ENCODE data around the gene PRR9. TPM values are rescaled to one million over a fixed set of nuclear protein-coding genes. Genes with fewer than 3 reads are reported as not detected.

Gene PRR9
- total RNA-seq, 4 donors from 2014 or later: not detected

DNA sequence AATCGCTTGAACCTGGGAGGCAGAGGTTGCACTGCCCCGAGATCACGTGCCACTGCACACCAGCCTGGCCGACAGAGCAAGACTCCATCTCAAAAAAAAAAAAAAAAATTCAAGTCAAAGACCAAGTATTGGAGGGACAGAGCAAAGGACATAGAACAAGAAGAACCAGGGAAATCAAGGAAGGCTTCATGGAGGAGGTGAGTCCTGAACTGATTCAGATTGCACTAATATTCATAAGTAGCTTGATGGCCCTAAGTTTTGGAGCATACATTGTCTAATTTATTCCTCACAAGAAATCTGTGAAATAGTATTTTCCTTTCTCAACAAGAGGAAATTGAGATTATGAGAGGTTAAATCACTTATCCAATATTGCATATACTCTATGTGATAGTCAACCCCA is 3.9 kb upstream of the PRR9 start:
- TF ChIP-seq CTCF (IDR thresholded peaks at IDR 0.05; ENCODE audit: low read depth): no peak

- TF ChIP-seq CTCF (IDR thresholded peaks at IDR 0.05; ENCODE audit: low read depth): no peak
Measured at GRCh38 chr1:153217744-153218416, 496 bp downstream of the PRR9 start.

- no peak for TF ChIP-seq CTCF (IDR thresholded peaks at IDR 0.05; ENCODE audit: low read depth)
Measured at GRCh38 chr1:153220606-153221303, 3.4 kb downstream of the PRR9 start.

GRCh38 chr1:153227810-153228209 is 10.4 kb downstream of the PRR9 start:
- no peak for TF ChIP-seq CTCF (IDR thresholded peaks at IDR 0.05; ENCODE audit: low read depth)

- no peak for TF ChIP-seq CTCF (IDR thresholded peaks at IDR 0.05; ENCODE audit: low read depth)
Measured at GRCh38 chr1:153228491-153228890, 11.1 kb downstream of the PRR9 start.

- TF ChIP-seq CTCF (IDR thresholded peaks at IDR 0.05; ENCODE audit: low read depth): no peak
Measured at GRCh38 chr1:153231363-153231762, 14.0 kb downstream of the PRR9 start.

DNA sequence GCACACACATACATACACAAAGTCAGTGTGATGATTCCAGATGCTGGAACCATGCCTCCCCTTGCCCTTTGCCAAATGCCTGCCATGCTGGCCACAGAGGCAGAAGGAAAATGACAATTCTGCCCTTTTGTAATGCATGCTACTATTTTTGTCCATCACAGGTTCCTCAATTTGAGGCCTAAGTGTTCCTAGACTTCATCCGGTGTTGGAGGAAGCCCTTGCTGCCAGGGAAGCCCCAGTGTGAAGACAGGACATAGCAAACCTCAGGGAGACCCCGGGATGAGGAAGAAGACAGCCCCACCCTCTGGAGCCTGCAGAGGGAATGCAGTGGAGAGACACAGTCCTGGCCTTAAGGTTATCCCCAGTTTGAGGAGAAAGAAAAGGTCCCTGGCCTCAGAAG is 14.4 kb downstream of the PRR9 start:
- TF ChIP-seq CTCF (IDR thresholded peaks at IDR 0.05; ENCODE audit: low read depth): no peak
